Colonic mucosa (tissue), 4 donors: ENCODE results near the gene SPHK1. TPM values are rescaled to one million over a fixed set of nuclear protein-coding genes. Genes with fewer than 3 reads are reported as not detected.
"Not testable (repeated sequence)": the region's sequence is repeated elsewhere in the genome, so short reads cannot be mapped to it uniquely, and the experiment has no call there.

Experiments
- DNase-seq: peaks from one replicate; pipeline ENCODE4 v3.0.0-alpha.2; 2020
- H3K27ac ChIP-seq: fragments of 200-600 bp; one replicate; pipeline ENCODE4 v1.8.0; 2021
- H3K27me3 ChIP-seq: fragments of 200-600 bp; one replicate; pipeline ENCODE4 v1.8.0; 2021
- H3K36me3 ChIP-seq: fragments of 200-600 bp; one replicate; pipeline ENCODE4 v1.8.0; 2021
- H3K4me1 ChIP-seq: fragments of 200-600 bp; one replicate; pipeline ENCODE4 v1.8.0; 2021; ENCODE audit warnings: mild to moderate bottlenecking
- H3K4me3 ChIP-seq: fragments of 200-600 bp; one replicate; pipeline ENCODE4 v1.8.0; 2021
- H3K9ac ChIP-seq, 2 donors: one replicate each; pipeline ENCODE4 v1.7.0; 2013; ENCODE audit warnings: control low read depth in 2 of 2, low read depth in 2 of 2, low read length in 2 of 2
- H3K9me3 ChIP-seq: fragments of 200-600 bp; one replicate; pipeline ENCODE4 v1.8.0; 2021
- CTCF ChIP-seq: fragments of 200-600 bp; IDR thresholded peaks from one replicate; pipeline ENCODE4 v1.8.0; 2022; ENCODE audit warnings: antibody characterized with exemption, mild to moderate bottlenecking
- intact Hi-C: fragments of 100-400 bp; cut with DNase I; formaldehyde crosslinking; loops from one replicate; pipeline ENCODE4 v1.14.1; 2022
- total RNA-seq, 2 donors: library from RNA; stranded (reverse); fragmentation: NEBNext Ultra II Directional in 1 of 2; extraction: Animal tissue kit (Norgen Biotek cat#: 25700) in 1 of 2; gene quantifications; one replicate each; pipeline ENCODE4 v1.2.1, GENCODE V29; 2021
- donor health status: healthy.
- donor health status: DM: no; HTN: no; CAD: no.
- donor health status: DM: no; HTN: no; CAD: no.

The SPHK1 gene
- total RNA-seq, 2 donors from 2014 or later, result 2.1 to 3.3 TPM

GRCh38 chr17:76359375-76359774, 25.0 kb upstream of the SPHK1 start:
- H3K4me3 ChIP-seq, result no peak overlapping the region
- DNase-seq, result no peak
- no peak for TF ChIP-seq CTCF
- no peak overlapping the region for H3K9ac ChIP-seq
- intact Hi-C loops, result no loop called here
- H3K27ac ChIP-seq, result no peak overlapping the region
- no peaks in the 10 kb centered on the region for H3K9me3 ChIP-seq
- H3K36me3 ChIP-seq, result no peaks in the 10 kb centered on the region
- H3K4me1 ChIP-seq, result no peaks in the 10 kb centered on the region
- no peaks in the 10 kb centered on the region for H3K27me3 ChIP-seq

GRCh38 chr17:76359776-76360175, 24.6 kb upstream of the SPHK1 start:
- H3K4me1 ChIP-seq, H3K36me3 ChIP-seq, H3K9me3 ChIP-seq, DNase-seq, H3K27ac ChIP-seq, H3K27me3 ChIP-seq, H3K9ac ChIP-seq, intact Hi-C loops, H3K4me3 ChIP-seq: not testable (repeated sequence)

- H3K9me3 ChIP-seq, result no peaks in the 10 kb centered on the region
- no peaks in the 10 kb centered on the region for H3K4me1 ChIP-seq
- H3K9ac ChIP-seq, result no peak overlapping the region
- no peak for TF ChIP-seq CTCF
- no peak overlapping the region for H3K27ac ChIP-seq
- H3K36me3 ChIP-seq, result no peaks in the 10 kb centered on the region
- no peak overlapping the region for H3K4me3 ChIP-seq
- intact Hi-C loops, result no loop called here
- no peak for DNase-seq
- no peaks in the 10 kb centered on the region for H3K27me3 ChIP-seq
These were observed 23.9 kb upstream of the SPHK1 start for GRCh38 chr17:76360461-76360860.

GRCh38 chr17:76363107-76363842, 21.1 kb upstream of the SPHK1 start:
- no peaks in the 10 kb centered on the region for H3K27me3 ChIP-seq
- no peak overlapping the region for H3K4me3 ChIP-seq
- TF ChIP-seq CTCF, result no peak
- H3K36me3 ChIP-seq, result no peaks in the 10 kb centered on the region
- intact Hi-C loops, result no loop called here
- H3K27ac ChIP-seq, result no peak overlapping the region
- DNase-seq, result no peak
- no peak overlapping the region for H3K9ac ChIP-seq
- H3K4me1 ChIP-seq, result no peaks in the 10 kb centered on the region
- H3K9me3 ChIP-seq, result no peaks in the 10 kb centered on the region

GRCh38 chr17:76365256-76365903, 19.0 kb upstream of the SPHK1 start:
- TF ChIP-seq CTCF, result no peak
- intact Hi-C loops, result no loop called here
- DNase-seq, result no peak

GRCh38 chr17:76366247-76366646, 18.2 kb upstream of the SPHK1 start:
- Histone ChIP-seq H3K27me3 (no peaks in the 10 kb centered on the region), H3K4me1 (no peaks in the 10 kb centered on the region), H3K9me3 (no peaks in the 10 kb centered on the region), H3K4me3 (no peak overlapping the region), H3K9ac (no peak overlapping the region), H3K27ac (no peak overlapping the region), H3K36me3 (no peaks in the 10 kb centered on the region)
- intact Hi-C loops, result no loop called here
- TF ChIP-seq CTCF, result no peak
- no peak for DNase-seq

More at GRCh38 chr17:76365256-76365903, 19.0 kb upstream of the SPHK1 start:
- Histone ChIP-seq H3K36me3 (no peaks in the 10 kb centered on the region), H3K4me1 (no peaks in the 10 kb centered on the region), H3K4me3 (no peak overlapping the region), H3K27me3 (no peaks in the 10 kb centered on the region), H3K9me3 (no peaks in the 10 kb centered on the region), H3K9ac (no peak overlapping the region), H3K27ac (no peak overlapping the region)
